ENCODE results near the gene AHRR. TPM values are rescaled to one million over a fixed set of nuclear protein-coding genes. Genes with fewer than 3 reads are reported as not detected.
"Not testable (repeated sequence)": the region's sequence is repeated elsewhere in the genome, so short reads cannot be mapped to it uniquely, and the experiment has no call there.

AHRR gene
- total RNA-seq, 2 experiments from 2014 or later, result 2.2 to 3.4 TPM

GRCh38 chr5:484556-484955, 163.0 kb downstream of the AHRR start:
- no peak for TF ChIP-seq CTCF (conservative IDR thresholded peaks at IDR 0.05; ENCODE audit: low read length)
- TF ChIP-seq EZH2phosphoT487 (IDR thresholded peaks at IDR 0.05; ENCODE audit: borderline replicate concordance, low read depth, low read length), result no peak
- Histone ChIP-seq H3K79me2 (ENCODE audit: insufficient read depth, low read depth, low read length) (no peaks in the 10 kb centered on the region), H3K27ac (ENCODE audit: low read depth, low read length, poor library complexity, severe bottlenecking) (no peak overlapping the region), H4K20me1 (ENCODE audit: insufficient read depth, low read length) (no peaks in the 10 kb centered on the region), H3K4me2 (ENCODE audit: low read length) (no peak overlapping the region), H3K4me1 (ENCODE audit: insufficient read depth, low read length, poor library complexity, severe bottlenecking) (no peaks in the 10 kb centered on the region), H3K9me3 (ENCODE audit: low read length) (no peaks in the 10 kb centered on the region), H3K36me3 (ENCODE audit: insufficient read depth, low read length) (no peaks in the 10 kb centered on the region), H3K9me2 (ENCODE audit: insufficient read depth, low read length) (no peaks in the 10 kb centered on the region), H2AFZ (ENCODE audit: low read length) (no peak overlapping the region), H3K4me3 (ENCODE audit: low read depth, low read length, poor library complexity, severe bottlenecking) (no peak overlapping the region)
- CTCF ChIA-PET (ENCODE audit: unreplicated experiment), result no interaction called here
- no peak for DNase-seq (ENCODE audit: low spot score)
- intact Hi-C loops (cut with micrococcal nuclease; ENCODE audit: unreplicated experiment), result no loop called here
- no TSS peak for BruUV-seq (replicated peaks)
- POLR2A ChIA-PET, result interaction anchor here (0.6 kb wide), 1 partner anchor 345 kb away, joined by 3 read pairs; no protein-coding TSS in a partner anchor

- POLR2A ChIA-PET, result interaction anchor here (0.6 kb wide), 1 partner anchor 390 kb away, joined by 3 read pairs; no protein-coding TSS in a partner anchor
- Histone ChIP-seq H3K4me1 (ENCODE audit: insufficient read depth, low read length, poor library complexity, severe bottlenecking) (no peaks in the 10 kb centered on the region), H3K4me3 (ENCODE audit: low read depth, low read length, poor library complexity, severe bottlenecking) (no peak overlapping the region), H3K36me3 (ENCODE audit: insufficient read depth, low read length) (no peaks in the 10 kb centered on the region), H3K9me2 (ENCODE audit: insufficient read depth, low read length) (no peaks in the 10 kb centered on the region), H4K20me1 (ENCODE audit: insufficient read depth, low read length) (no peaks in the 10 kb centered on the region), H2AFZ (ENCODE audit: low read length) (no peak overlapping the region), H3K79me2 (ENCODE audit: insufficient read depth, low read depth, low read length) (no peaks in the 10 kb centered on the region), H3K27ac (ENCODE audit: low read depth, low read length, poor library complexity, severe bottlenecking) (no peak overlapping the region), H3K4me2 (ENCODE audit: low read length) (no peak overlapping the region), H3K9me3 (ENCODE audit: low read length) (no peaks in the 10 kb centered on the region)
- intact Hi-C loops (cut with micrococcal nuclease; ENCODE audit: unreplicated experiment), result no loop called here
- CTCF ChIA-PET (ENCODE audit: unreplicated experiment), result no interaction called here
- BruUV-seq (replicated peaks), result no TSS peak
- no peak for DNase-seq (ENCODE audit: low spot score)
- TF ChIP-seq EZH2phosphoT487 (IDR thresholded peaks at IDR 0.05; ENCODE audit: borderline replicate concordance, low read depth, low read length) (no peak), CTCF (conservative IDR thresholded peaks at IDR 0.05; ENCODE audit: low read length) (no peak)
Measured at GRCh38 chr5:485113-485945, 163.8 kb downstream of the AHRR start.

- POLR2A ChIA-PET, result interaction anchor here (0.6 kb wide), 1 partner anchor 390 kb away, joined by 3 read pairs; no protein-coding TSS in a partner anchor
- TF ChIP-seq CTCF (conservative IDR thresholded peaks at IDR 0.05; ENCODE audit: low read length), result no peak
- no peak for TF ChIP-seq EZH2phosphoT487 (IDR thresholded peaks at IDR 0.05; ENCODE audit: borderline replicate concordance, low read depth, low read length)
Measured at GRCh38 chr5:485946-486491, 164.5 kb downstream of the AHRR start.

GRCh38 chr5:486597-486996, 165.1 kb downstream of the AHRR start:
- CTCF ChIA-PET (ENCODE audit: unreplicated experiment); BruUV-seq (replicated peaks); H3K79me2 ChIP-seq (ENCODE audit: insufficient read depth, low read depth, low read length); DNase-seq (ENCODE audit: low spot score); H3K9me3 ChIP-seq (ENCODE audit: low read length); POLR2A ChIA-PET; H3K4me3 ChIP-seq (ENCODE audit: low read depth, low read length, poor library complexity, severe bottlenecking); H4K20me1 ChIP-seq (ENCODE audit: insufficient read depth, low read length); H3K4me2 ChIP-seq (ENCODE audit: low read length); H3K27ac ChIP-seq (ENCODE audit: low read depth, low read length, poor library complexity, severe bottlenecking); intact Hi-C loops (cut with micrococcal nuclease; ENCODE audit: unreplicated experiment); H3K4me1 ChIP-seq (ENCODE audit: insufficient read depth, low read length, poor library complexity, severe bottlenecking); H3K36me3 ChIP-seq (ENCODE audit: insufficient read depth, low read length); H3K9me2 ChIP-seq (ENCODE audit: insufficient read depth, low read length); H2AFZ ChIP-seq (ENCODE audit: low read length): not testable (repeated sequence)

More at GRCh38 chr5:485946-486491, 164.5 kb downstream of the AHRR start:
- no peak overlapping the region for H3K4me2 ChIP-seq (ENCODE audit: low read length)
- H3K36me3 ChIP-seq (ENCODE audit: insufficient read depth, low read length), result no peaks in the 10 kb centered on the region
- no peak for DNase-seq (ENCODE audit: low spot score)
- no TSS peak for BruUV-seq (replicated peaks)
- CTCF ChIA-PET (ENCODE audit: unreplicated experiment), result no interaction called here
- intact Hi-C loops (cut with micrococcal nuclease; ENCODE audit: unreplicated experiment), result no loop called here
- H3K4me1 ChIP-seq (ENCODE audit: insufficient read depth, low read length, poor library complexity, severe bottlenecking), result no peaks in the 10 kb centered on the region
- no peaks in the 10 kb centered on the region for H4K20me1 ChIP-seq (ENCODE audit: insufficient read depth, low read length)
- H3K9me3 ChIP-seq (ENCODE audit: low read length), result no peaks in the 10 kb centered on the region
- no peaks in the 10 kb centered on the region for H3K79me2 ChIP-seq (ENCODE audit: insufficient read depth, low read depth, low read length)
- H3K27ac ChIP-seq (ENCODE audit: low read depth, low read length, poor library complexity, severe bottlenecking), result no peak overlapping the region
- H3K4me3 ChIP-seq (ENCODE audit: low read depth, low read length, poor library complexity, severe bottlenecking), result no peak overlapping the region
- H2AFZ ChIP-seq (ENCODE audit: low read length), result no peak overlapping the region
- no peaks in the 10 kb centered on the region for H3K9me2 ChIP-seq (ENCODE audit: insufficient read depth, low read length)

Data from OCI-LY7 (cell line).